Keratinocyte (primary cell): Measurements from ENCODE around the gene CCN5.

Source experiments
- CTCF ChIP-seq, 3 experiments: IDR thresholded peaks in 1 of 3; conservative IDR thresholded peaks in 1 of 3; optimal IDR thresholded peaks in 1 of 3; 2 replicates in 2 of 3; 3 replicates in 1 of 3; pipeline versions ENCODE3 to v1.5.1; 2011; ENCODE audit warnings: low read length in 3 of 3, mild to moderate bottlenecking in 3 of 3, moderate library complexity in 2 of 3, control low read depth in 1 of 3, inconsistent platforms in 1 of 3; ENCODE audit not compliant: insufficient read depth in 2 of 3; ENCODE audit errors: extremely low read depth in 1 of 3
- EZH2 ChIP-seq: IDR thresholded peaks from one replicate; pipeline ENCODE4 v1.6.1; 2012; ENCODE audit warnings: inconsistent platforms, mild to moderate bottlenecking, low read length, moderate library complexity

GRCh38 chr20:44688053-44688625, 27.0 kb upstream of the CCN5 start:
- no peak for TF ChIP-seq CTCF (optimal IDR thresholded peaks at IDR 0.05 in 1 of 3, IDR thresholded peaks at IDR 0.05 in 1 of 3, conservative IDR thresholded peaks at IDR 0.05 in 1 of 3; ENCODE audit: extremely low read depth in 1 of 3, insufficient read depth in 2 of 3, low read length in 3 of 3)
- no peak for TF ChIP-seq EZH2
